B cell (primary cell): ENCODE measurements around the gene RPS15.

Experiments used
- EZH2 ChIP-seq: IDR thresholded peaks from 2 replicates; pipeline ENCODE4 v1.6.1; 2012; ENCODE audit warnings: borderline replicate concordance, low read depth, mild to moderate bottlenecking, moderate library complexity, low read length; ENCODE audit not compliant: insufficient read depth, poor library complexity, severe bottlenecking
- TF ChIP-seq, protein P1 (sequence below): fragments of 200-600 bp; IDR thresholded peaks from one replicate; pipeline ENCODE4 v1.8.0; 2022; ENCODE audit warnings: antibody characterized with exemption, mild to moderate bottlenecking

GRCh38 chr19:1396768-1397679 is 41.2 kb upstream of the RPS15 start:
- TF ChIP-seq, protein P1, sequence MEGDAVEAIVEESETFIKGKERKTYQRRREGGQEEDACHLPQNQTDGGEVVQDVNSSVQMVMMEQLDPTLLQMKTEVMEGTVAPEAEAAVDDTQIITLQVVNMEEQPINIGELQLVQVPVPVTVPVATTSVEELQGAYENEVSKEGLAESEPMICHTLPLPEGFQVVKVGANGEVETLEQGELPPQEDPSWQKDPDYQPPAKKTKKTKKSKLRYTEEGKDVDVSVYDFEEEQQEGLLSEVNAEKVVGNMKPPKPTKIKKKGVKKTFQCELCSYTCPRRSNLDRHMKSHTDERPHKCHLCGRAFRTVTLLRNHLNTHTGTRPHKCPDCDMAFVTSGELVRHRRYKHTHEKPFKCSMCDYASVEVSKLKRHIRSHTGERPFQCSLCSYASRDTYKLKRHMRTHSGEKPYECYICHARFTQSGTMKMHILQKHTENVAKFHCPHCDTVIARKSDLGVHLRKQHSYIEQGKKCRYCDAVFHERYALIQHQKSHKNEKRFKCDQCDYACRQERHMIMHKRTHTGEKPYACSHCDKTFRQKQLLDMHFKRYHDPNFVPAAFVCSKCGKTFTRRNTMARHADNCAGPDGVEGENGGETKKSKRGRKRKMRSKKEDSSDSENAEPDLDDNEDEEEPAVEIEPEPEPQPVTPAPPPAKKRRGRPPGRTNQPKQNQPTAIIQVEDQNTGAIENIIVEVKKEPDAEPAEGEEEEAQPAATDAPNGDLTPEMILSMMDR: no peak
- TF ChIP-seq EZH2: no peak
